Measurements from ENCODE around the gene ZNF600. TPM values are rescaled to one million over a fixed set of nuclear protein-coding genes. Genes with fewer than 3 reads are reported as not detected.
A peak's percentile ranks its signal among the peaks of the same experiment; 100 is the strongest.
"Not testable (repeated sequence)": the region's sequence is repeated elsewhere in the genome, so short reads cannot be mapped to it uniquely, and the experiment has no call there.

ZNF600 gene
- total and polyA plus RNA-seq, 2 of the 8 experiments (the other 6 are each of a cell fraction or from before 2014, with no cell fraction given) = 2.1 to 8.0 TPM

- H4K5ac ChIP-seq (ENCODE audit: insufficient read length, low read depth, low read length); CTCF ChIA-PET (ENCODE audit: partially characterized antibody); POLR2A ChIA-PET (ENCODE audit: partially characterized antibody); FAIRE-seq; H2AK5ac ChIP-seq (ENCODE audit: low read depth, low read length); H3K23me2 ChIP-seq (ENCODE audit: low read depth, low read length); H3K27me3 ChIP-seq (replicated peaks in 1 of 4; ENCODE audit: control insufficient read depth in 3 of 4, extremely low read depth in 1 of 4, insufficient read depth in 3 of 4, low read length in 3 of 4); DNase-seq (ENCODE audit: low read depth in 1 of 2, low spot score in 2 of 2); H3K4me2 ChIP-seq (ENCODE audit: insufficient read depth in 1 of 2, low read depth in 2 of 2, low read length in 2 of 2); H3K79me2 ChIP-seq (ENCODE audit: control insufficient read depth in 1 of 2, insufficient read depth in 2 of 2, low read length in 2 of 2); H4K91ac ChIP-seq (replicated peaks; ENCODE audit: insufficient read length, low read length); H2AFZ ChIP-seq (ENCODE audit: low read length); H3K4me1 ChIP-seq (replicated peaks in 1 of 4; ENCODE audit: control insufficient read depth in 3 of 4, insufficient read depth in 4 of 4, low read length in 3 of 4); H2BK12ac ChIP-seq (ENCODE audit: low read depth, low read length); H2BK15ac ChIP-seq (ENCODE audit: low read length); H3K56ac ChIP-seq (replicated peaks; ENCODE audit: insufficient read length, low read depth, low read length); H3K14ac ChIP-seq (ENCODE audit: insufficient read length); H3K4ac ChIP-seq (replicated peaks; ENCODE audit: insufficient read length, low read depth, low read length); H3K9ac ChIP-seq (replicated peaks in 1 of 4; ENCODE audit: extremely low read depth in 1 of 4, low read depth in 3 of 4, low read length in 3 of 4); H3K18ac ChIP-seq (ENCODE audit: extremely low read depth, low read length); H4K20me1 ChIP-seq (replicated peaks in 1 of 2; ENCODE audit: control insufficient read depth in 1 of 2, insufficient read depth in 2 of 2, low read length in 2 of 2); H2BK20ac ChIP-seq (ENCODE audit: low read length); H3K27ac ChIP-seq (ENCODE audit: low read depth, low read length); H3K23ac ChIP-seq (ENCODE audit: insufficient read length); H3K79me1 ChIP-seq (ENCODE audit: low read depth, low read length); H4K8ac ChIP-seq (ENCODE audit: extremely low read depth, insufficient read depth, low read length); H2BK120ac ChIP-seq (replicated peaks; ENCODE audit: low read depth, low read length); H2BK5ac ChIP-seq (ENCODE audit: low read depth, low read length): not testable (repeated sequence)
- H3K4me3 ChIP-seq (ENCODE audit: extremely low read depth in 1 of 4, insufficient read depth in 2 of 4, low read depth in 3 of 4, low read length in 4 of 4) = 0 out of 8 replicates have a peak overlapping the region, but pooled peaks of 1 of the 4 experiments have one; percentile 2
- H3K36me3 ChIP-seq (ENCODE audit: control insufficient read depth in 2 of 4, insufficient read depth in 4 of 4, low read length in 3 of 4) = peaks cover 3 to 68% (median 37%) of the 10 kb centered on the region in 4 experiments; a peak in 6 of 8 replicates
- TF ChIP-seq ZNF274 (IDR thresholded peaks at IDR 0.05; ENCODE audit: borderline replicate concordance, extremely low read depth, low read length) = peak; percentile 81
- 93% methylated on average over 9 of the region's 9 CpGs; no CpG with 5 or more reads in 1 of the 2 experiments for WGBS, 2 experiments (ENCODE audit: extremely low coverage in 1 of 2, insufficient coverage in 1 of 2, insufficient read length in 1 of 2, insufficient replicate concordance in 2 of 2, low coverage in 1 of 2, low lambda C conversion rate in 2 of 2, missing lambda C conversion rate in 1 of 2)
- peaks cover 50 to 52% of the 10 kb centered on the region in 2 experiments for H3K9me3 ChIP-seq (ENCODE audit: insufficient read depth in 2 of 2, low read depth in 1 of 2, low read length in 1 of 2)
Measured at GRCh38 chr19:52799950-52800640, 13.5 kb upstream of the ZNF600 start.

Data from H1 (cell line).